OCI-LY7 (cell line): ENCODE measurements around the gene PRMT3. TPM values are rescaled to one million over a fixed set of nuclear protein-coding genes. Genes with fewer than 3 reads are reported as not detected.

Experiments used
- BruUV-seq: library from RNA; stranded (reverse); fragments of 400-500 nt; replicated peaks from 2 replicates; lab custom pipeline; 2021; lab: Mats Ljungman, UMichigan
- CTCF ChIA-PET: fragments of 300-600 bp; sonication (Branson Sonifier 250); formaldehyde crosslinking; loops from one replicate; lab custom pipeline; 2022; ENCODE audit warnings: antibody characterized with exemption; ENCODE audit not compliant: unreplicated experiment; lab: Charles Lee
- POLR2A ChIA-PET: fragments of 300-600 bp; sonication (Branson Sonifier 250); formaldehyde crosslinking; loops from one replicate; lab custom pipeline; 2022; ENCODE audit warnings: antibody characterized with exemption; lab: Charles Lee
- DNase-seq: peaks from one replicate; pipeline ENCODE4 v3.0.0-alpha.2; 2015; ENCODE audit warnings: low spot score
- H2AFZ ChIP-seq: fragments of 200-600 bp; sonication (generic), shearing (Covaris generic); 2 replicates; pipeline ENCODE4 v1.6.1; 2014; ENCODE audit warnings: mild to moderate bottlenecking, antibody characterized with exemption, low read length, moderate library complexity
- H3K27ac ChIP-seq: fragments of 200-600 bp; sonication (generic); 2 replicates; pipeline ENCODE4 v1.5.1; 2014; ENCODE audit warnings: mixed run types, low read depth, mild to moderate bottlenecking, moderate library complexity, low read length, inconsistent platforms; ENCODE audit not compliant: poor library complexity, severe bottlenecking
- H3K36me3 ChIP-seq: fragments of 200-600 bp; sonication (generic); 2 replicates; pipeline ENCODE4 v1.6.1; 2014; ENCODE audit warnings: mild to moderate bottlenecking, antibody characterized with exemption, low read length, moderate library complexity, mixed read lengths; ENCODE audit not compliant: insufficient read depth
- H3K4me1 ChIP-seq: fragments of 200-600 bp; sonication (generic); 2 replicates; pipeline ENCODE4 v1.5.1; 2014; ENCODE audit warnings: mild to moderate bottlenecking, low read length; ENCODE audit not compliant: insufficient read depth, poor library complexity, severe bottlenecking
- H3K4me2 ChIP-seq: fragments of 200-600 bp; sonication (generic); 2 replicates; pipeline ENCODE4 v1.6.1; 2014; ENCODE audit warnings: mild to moderate bottlenecking, low read length
- H3K4me3 ChIP-seq: fragments of 200-600 bp; sonication (generic); 2 replicates; pipeline ENCODE4 v1.5.1; 2014; ENCODE audit warnings: mild to moderate bottlenecking, low read depth, low read length; ENCODE audit not compliant: poor library complexity, severe bottlenecking
- H3K79me2 ChIP-seq: fragments of 200-600 bp; sonication (generic); 2 replicates; pipeline ENCODE4 v1.6.1; 2016; ENCODE audit warnings: low read depth, mild to moderate bottlenecking, low read length, moderate library complexity, mixed read lengths; ENCODE audit not compliant: insufficient read depth
- H3K9me2 ChIP-seq: fragments of 200-600 bp; sonication (generic); 2 replicates; pipeline ENCODE4 v1.6.1; 2016; ENCODE audit warnings: mild to moderate bottlenecking, low read length, mixed read lengths; ENCODE audit not compliant: insufficient read depth
- H3K9me3 ChIP-seq: fragments of 200-600 bp; sonication (generic); 2 replicates; pipeline ENCODE4 v1.6.1; 2014; ENCODE audit warnings: mild to moderate bottlenecking, mixed run types, low read length, mixed read lengths
- H4K20me1 ChIP-seq: fragments of 200-600 bp; sonication (generic); 2 replicates; pipeline ENCODE4 v1.6.1; 2014; ENCODE audit warnings: mild to moderate bottlenecking, antibody characterized with exemption, low read length, moderate library complexity, mixed read lengths; ENCODE audit not compliant: insufficient read depth
- CTCF ChIP-seq: fragments of 200-600 bp; sonication (generic); conservative IDR thresholded peaks from 2 replicates; pipeline ENCODE4 v1.5.1; 2014; ENCODE audit warnings: mild to moderate bottlenecking, antibody characterized with exemption, low read length, moderate library complexity, mixed read lengths
- EZH2phosphoT487 ChIP-seq: fragments of 200-600 bp; sonication (generic); IDR thresholded peaks from 2 replicates; pipeline ENCODE4 v1.6.1; 2018; ENCODE audit warnings: low read depth, borderline replicate concordance, mild to moderate bottlenecking, mixed run types, antibody characterized with exemption, low read length, moderate library complexity, mixed read lengths
- intact Hi-C: fragments of 100-400 bp; cut with micrococcal nuclease; formaldehyde crosslinking; loops from one replicate; pipeline ENCODE4 v1.10.0; 2022; ENCODE audit not compliant: unreplicated experiment
- total RNA-seq, 2 experiments: library from RNA; depleted of rRNA in 1 of 2; stranded (reverse); fragments of >200 nt in 1 of 2; shearing (Covaris generic) in 1 of 2; gene quantifications; 2 replicates each; pipeline ENCODE4 v1.2.3, GENCODE V29; 2014 to 2022

Gene PRMT3
- total RNA-seq, 2 experiments from 2014 or later = 34.0 to 50.0 TPM

- Histone ChIP-seq H3K27ac (no peak overlapping the region), H3K4me3 (no peak overlapping the region), H3K9me3 (no peaks in the 10 kb centered on the region), H3K4me2 (no peak overlapping the region), H4K20me1 (peaks cover 3% of the 10 kb centered on the region; the same call in 1 of the 2 replicates), H3K36me3 (peaks cover 61% of the 10 kb centered on the region), H2AFZ (no peak overlapping the region), H3K4me1 (no peaks in the 10 kb centered on the region), H3K79me2 (0 out of 2 replicates have a peak, but pooled peaks cover 3% of the 10 kb centered on the region), H3K9me2 (no peaks in the 10 kb centered on the region)
- no peak for DNase-seq
- intact Hi-C loops = loop anchor here (10.0 kb wide), 1 partner anchor 54 kb away; no protein-coding TSS in a partner anchor
- CTCF ChIA-PET = no interaction called here
- POLR2A ChIA-PET = no interaction called here
- no TSS peak for BruUV-seq
- TF ChIP-seq CTCF (no peak), EZH2phosphoT487 (no peak)
These were observed 61.3 kb downstream of the PRMT3 start for GRCh38 chr11:20448834-20449233.

- TF ChIP-seq EZH2phosphoT487 = no peak
- TF ChIP-seq CTCF = no peak
- Histone ChIP-seq H3K4me2 (no peak overlapping the region), H3K79me2 (no peaks in the 10 kb centered on the region), H3K27ac (no peak overlapping the region), H2AFZ (no peak overlapping the region), H3K36me3 (peaks cover 65% of the 10 kb centered on the region), H3K9me2 (no peaks in the 10 kb centered on the region), H4K20me1 (no peaks in the 10 kb centered on the region; the same call in 1 of the 2 replicates), H3K4me3 (no peak overlapping the region), H3K9me3 (no peaks in the 10 kb centered on the region), H3K4me1 (no peaks in the 10 kb centered on the region)
- intact Hi-C loops = no loop called here
- CTCF ChIA-PET = no interaction called here
- no peak for DNase-seq
- POLR2A ChIA-PET = interaction anchor here (0.7 kb wide), 1 partner anchor 50 kb away, joined by 3 read pairs; no protein-coding TSS in a partner anchor
- no TSS peak for BruUV-seq
These were observed 63.3 kb downstream of the PRMT3 start for GRCh38 chr11:20450829-20451228.

GRCh38 chr11:20451568-20451967 lies 64.1 kb downstream of the PRMT3 start:
- POLR2A ChIA-PET = interaction anchor here (0.7 kb wide), 1 partner anchor 54 kb away, joined by 5 read pairs; no protein-coding TSS in a partner anchor
- BruUV-seq = no TSS peak
- intact Hi-C loops = no loop called here
- no peaks in the 10 kb centered on the region for H3K9me2 ChIP-seq
- no peaks in the 10 kb centered on the region for H3K79me2 ChIP-seq
- no peaks in the 10 kb centered on the region for H3K4me1 ChIP-seq
- CTCF ChIA-PET = no interaction called here
- H3K4me2 ChIP-seq = no peak overlapping the region
- no peak for TF ChIP-seq CTCF
- no peak for TF ChIP-seq EZH2phosphoT487
- no peak overlapping the region for H3K4me3 ChIP-seq
- peaks cover 64% of the 10 kb centered on the region for H3K36me3 ChIP-seq
- no peaks in the 10 kb centered on the region for H4K20me1 ChIP-seq
- H3K9me3 ChIP-seq = no peaks in the 10 kb centered on the region
- no peak overlapping the region for H3K27ac ChIP-seq
- no peak for DNase-seq
- H2AFZ ChIP-seq = no peak overlapping the region
